Erythroblast (primary cell): Measurements from ENCODE around the gene ITGB1BP1.

Experiments used
- GATA1 ChIP-seq: IDR thresholded peaks from 2 replicates; pipeline ENCODE4 v1.6.1; 2011; ENCODE audit warnings: low read depth, mild to moderate bottlenecking, control low read depth, low read length, moderate library complexity
- POLR2A ChIP-seq: IDR thresholded peaks from 2 replicates; pipeline ENCODE4 v1.6.1; 2011; ENCODE audit warnings: mild to moderate bottlenecking, low read length

- TF ChIP-seq POLR2A (no peak), GATA1 (no peak)
Measured at GRCh38 chr2:9370746-9371145, 52.6 kb downstream of the ITGB1BP1 start.
